A673 (cell line): ENCODE measurements around the gene GOLGA6L1. TPM values are rescaled to one million over a fixed set of nuclear protein-coding genes. Genes with fewer than 3 reads are reported as not detected.
"Not testable (repeated sequence)": the region's sequence is repeated elsewhere in the genome, so short reads cannot be mapped to it uniquely, and the experiment has no call there.

Experiments used
- BruUV-seq: library from RNA; stranded (reverse); fragments of 400-500 nt; replicated peaks from 2 replicates; lab custom pipeline; 2021; lab: Mats Ljungman, UMichigan
- CTCF ChIA-PET: fragments of 300-600 bp; sonication (Branson Sonifier 250); formaldehyde crosslinking; loops from one replicate; lab custom pipeline; 2022; ENCODE audit warnings: antibody characterized with exemption; lab: Charles Lee
- POLR2A ChIA-PET: fragments of 300-600 bp; sonication (Branson Sonifier 250); formaldehyde crosslinking; loops from one replicate; lab custom pipeline; 2022; ENCODE audit warnings: antibody characterized with exemption; ENCODE audit not compliant: low non-redundant PET; lab: Charles Lee
- DNase-seq: peaks from one replicate; pipeline ENCODE4 v3.0.0-alpha.2; 2015; ENCODE audit warnings: low spot score
- H3K27ac ChIP-seq: fragments of 200-600 bp; sonication (generic); 2 replicates; pipeline ENCODE4 v1.5.1; 2016; ENCODE audit warnings: mixed run types, low read depth, mild to moderate bottlenecking, mixed read lengths, antibody characterized with exemption, low read length; ENCODE audit not compliant: poor library complexity, severe bottlenecking
- H3K27me3 ChIP-seq: fragments of 200-600 bp; sonication (generic); replicated peaks from 2 replicates; pipeline ENCODE4 v1.6.1; 2017; ENCODE audit warnings: mixed run types, low read depth, mild to moderate bottlenecking, mixed read lengths, antibody characterized with exemption, low read length; ENCODE audit not compliant: insufficient read depth, poor library complexity
- H3K36me3 ChIP-seq: fragments of 200-600 bp; sonication (generic); 2 replicates; pipeline ENCODE4 v1.6.1; 2016; ENCODE audit warnings: mixed run types, mild to moderate bottlenecking, mixed read lengths, antibody characterized with exemption, low read length; ENCODE audit not compliant: insufficient read depth, poor library complexity, severe bottlenecking
- H3K4me1 ChIP-seq: fragments of 200-600 bp; sonication (generic); 2 replicates; pipeline ENCODE4 v1.6.1; 2017; ENCODE audit warnings: mixed run types, mild to moderate bottlenecking, mixed read lengths, antibody characterized with exemption, low read length; ENCODE audit not compliant: insufficient read depth, poor library complexity, severe bottlenecking
- H3K4me3 ChIP-seq: fragments of 200-600 bp; sonication (generic); 2 replicates; pipeline ENCODE4 v1.5.1; 2016; ENCODE audit warnings: low read depth, mixed run types, mild to moderate bottlenecking, mixed read lengths, low read length; ENCODE audit not compliant: poor library complexity, severe bottlenecking
- H3K9me3 ChIP-seq: fragments of 200-600 bp; sonication (generic); 2 replicates; pipeline ENCODE4 v1.6.1; 2016; ENCODE audit warnings: mixed run types, low read depth, mild to moderate bottlenecking, mixed read lengths, antibody characterized with exemption, low read length; ENCODE audit not compliant: poor library complexity, severe bottlenecking
- EZH2 ChIP-seq: fragments of 200-600 bp; sonication (generic); IDR thresholded peaks from 2 replicates; pipeline ENCODE4 v1.6.1; 2017; ENCODE audit warnings: borderline replicate concordance, low read depth, mild to moderate bottlenecking, mixed read lengths, antibody characterized with exemption, low read length; ENCODE audit not compliant: poor library complexity, severe bottlenecking
- intact Hi-C: fragments of 100-400 bp; cut with micrococcal nuclease; formaldehyde crosslinking; loops from one replicate; pipeline ENCODE4 v1.10.0; 2022; ENCODE audit not compliant: unreplicated experiment
- total RNA-seq: library from RNA; stranded (reverse); gene quantifications from 2 replicates; pipeline ENCODE4 v1.2.3, GENCODE V29; 2021
- TF ChIP-seq, protein P1 (sequence below): fragments of 300-800, 200-600 bp; sonication (generic); conservative IDR thresholded peaks from 2 replicates; pipeline ENCODE4 v1.5.1; 2017; ENCODE audit warnings: low read depth, mild to moderate bottlenecking, antibody characterized with exemption, low read length, moderate library complexity, mixed read lengths

The GOLGA6L1 gene
- total RNA-seq, 1 experiment from 2014 or later: not detected

DNA sequence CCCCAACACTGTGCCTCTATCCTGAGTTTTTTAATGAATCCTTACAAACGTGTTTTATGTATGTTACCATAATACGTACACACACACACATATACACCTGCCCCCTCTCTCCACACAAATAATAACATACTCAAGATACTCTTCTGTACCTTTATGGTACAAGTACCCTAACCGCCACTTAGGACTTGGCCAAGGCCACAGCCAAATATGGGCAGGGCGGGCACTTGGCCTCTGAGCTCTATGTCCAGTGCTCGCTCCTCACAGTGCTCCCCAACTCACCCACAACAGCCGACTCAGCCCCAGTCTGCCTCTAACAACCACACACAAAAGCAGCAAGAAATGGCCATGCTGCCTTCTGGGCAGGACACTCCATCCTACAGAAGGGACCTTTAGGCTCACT is 3.8 kb downstream of the GOLGA6L1 start:
- CTCF ChIA-PET, intact Hi-C loops: not testable (repeated sequence)

GRCh38 chr15:23118208-23118607 is 18.4 kb downstream of the GOLGA6L1 start:
- no TSS peak for BruUV-seq
- H3K27ac ChIP-seq: no peak overlapping the region
- DNase-seq: no peak
- intact Hi-C loops: no loop called here
- ChIA-PET CTCF (no interaction called here), POLR2A (no interaction called here)
- no peaks in the 10 kb centered on the region for H3K9me3 ChIP-seq
- TF ChIP-seq, protein P1, sequence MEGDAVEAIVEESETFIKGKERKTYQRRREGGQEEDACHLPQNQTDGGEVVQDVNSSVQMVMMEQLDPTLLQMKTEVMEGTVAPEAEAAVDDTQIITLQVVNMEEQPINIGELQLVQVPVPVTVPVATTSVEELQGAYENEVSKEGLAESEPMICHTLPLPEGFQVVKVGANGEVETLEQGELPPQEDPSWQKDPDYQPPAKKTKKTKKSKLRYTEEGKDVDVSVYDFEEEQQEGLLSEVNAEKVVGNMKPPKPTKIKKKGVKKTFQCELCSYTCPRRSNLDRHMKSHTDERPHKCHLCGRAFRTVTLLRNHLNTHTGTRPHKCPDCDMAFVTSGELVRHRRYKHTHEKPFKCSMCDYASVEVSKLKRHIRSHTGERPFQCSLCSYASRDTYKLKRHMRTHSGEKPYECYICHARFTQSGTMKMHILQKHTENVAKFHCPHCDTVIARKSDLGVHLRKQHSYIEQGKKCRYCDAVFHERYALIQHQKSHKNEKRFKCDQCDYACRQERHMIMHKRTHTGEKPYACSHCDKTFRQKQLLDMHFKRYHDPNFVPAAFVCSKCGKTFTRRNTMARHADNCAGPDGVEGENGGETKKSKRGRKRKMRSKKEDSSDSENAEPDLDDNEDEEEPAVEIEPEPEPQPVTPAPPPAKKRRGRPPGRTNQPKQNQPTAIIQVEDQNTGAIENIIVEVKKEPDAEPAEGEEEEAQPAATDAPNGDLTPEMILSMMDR: no peak
- TF ChIP-seq EZH2: no peak
- no peak overlapping the region for H3K4me3 ChIP-seq
- H3K27me3 ChIP-seq: peaks cover 2% of the 10 kb centered on the region
- H3K4me1 ChIP-seq: no peaks in the 10 kb centered on the region
- no peaks in the 10 kb centered on the region for H3K36me3 ChIP-seq

More for the DNA sequence above, 3.8 kb downstream of the GOLGA6L1 start:
- H3K9me3 ChIP-seq, H3K4me1 ChIP-seq, POLR2A ChIA-PET, H3K27me3 ChIP-seq, H3K27ac ChIP-seq, DNase-seq, BruUV-seq, H3K4me3 ChIP-seq, H3K36me3 ChIP-seq: not testable (repeated sequence)

- TF ChIP-seq, protein P1: no peak
- no peak for TF ChIP-seq EZH2
- H3K27ac ChIP-seq: no peak overlapping the region
- DNase-seq: no peak
- no peak overlapping the region for H3K4me3 ChIP-seq
- no peaks in the 10 kb centered on the region for H3K9me3 ChIP-seq
- H3K27me3 ChIP-seq: no peaks in the 10 kb centered on the region
- H3K36me3 ChIP-seq: no peaks in the 10 kb centered on the region
- ChIA-PET POLR2A (no interaction called here), CTCF (no interaction called here)
- BruUV-seq: no TSS peak
- intact Hi-C loops: no loop called here
- no peaks in the 10 kb centered on the region for H3K4me1 ChIP-seq
These were observed 40.8 kb downstream of the GOLGA6L1 start for GRCh38 chr15:23095796-23096195.

GRCh38 chr15:23083115-23083514 is 53.5 kb downstream of the GOLGA6L1 start:
- TF ChIP-seq, protein P1: no peak
- no peak for TF ChIP-seq EZH2
- DNase-seq: no peak
- ChIA-PET CTCF (no interaction called here), POLR2A (no interaction called here)
- no peak overlapping the region for H3K27ac ChIP-seq
- intact Hi-C loops: loop anchor here (10.0 kb wide), 1 partner anchor 382 kb away; no protein-coding TSS in a partner anchor
- no TSS peak for BruUV-seq
- H3K4me1 ChIP-seq: no peaks in the 10 kb centered on the region
- no peak overlapping the region for H3K4me3 ChIP-seq
- H3K36me3 ChIP-seq: no peaks in the 10 kb centered on the region
- no peaks in the 10 kb centered on the region for H3K27me3 ChIP-seq
- no peaks in the 10 kb centered on the region for H3K9me3 ChIP-seq

GRCh38 chr15:23081996-23082737 is 54.5 kb downstream of the GOLGA6L1 start:
- CTCF ChIA-PET, POLR2A ChIA-PET, DNase-seq, H3K27me3 ChIP-seq, H3K4me1 ChIP-seq, BruUV-seq, H3K4me3 ChIP-seq, H3K27ac ChIP-seq, H3K36me3 ChIP-seq, H3K9me3 ChIP-seq: not testable (repeated sequence)
- intact Hi-C loops: loop anchor here (10.0 kb wide), 1 partner anchor 383 kb away; no protein-coding TSS in a partner anchor
